NCI-H345 treated with DMSO at 0.1 percent for 48 hours (cell line): ENCODE results near the gene MLX.
"Not testable (repeated sequence)": the region's sequence is repeated elsewhere in the genome, so short reads cannot be mapped to it uniquely, and the experiment has no call there.

Experiments
- DNase-seq: peaks from one replicate; lab custom pipeline; 2025; ENCODE audit not compliant: unreplicated experiment; lab: John Stamatoyannopoulos, UW

Gene MLX

DNA sequence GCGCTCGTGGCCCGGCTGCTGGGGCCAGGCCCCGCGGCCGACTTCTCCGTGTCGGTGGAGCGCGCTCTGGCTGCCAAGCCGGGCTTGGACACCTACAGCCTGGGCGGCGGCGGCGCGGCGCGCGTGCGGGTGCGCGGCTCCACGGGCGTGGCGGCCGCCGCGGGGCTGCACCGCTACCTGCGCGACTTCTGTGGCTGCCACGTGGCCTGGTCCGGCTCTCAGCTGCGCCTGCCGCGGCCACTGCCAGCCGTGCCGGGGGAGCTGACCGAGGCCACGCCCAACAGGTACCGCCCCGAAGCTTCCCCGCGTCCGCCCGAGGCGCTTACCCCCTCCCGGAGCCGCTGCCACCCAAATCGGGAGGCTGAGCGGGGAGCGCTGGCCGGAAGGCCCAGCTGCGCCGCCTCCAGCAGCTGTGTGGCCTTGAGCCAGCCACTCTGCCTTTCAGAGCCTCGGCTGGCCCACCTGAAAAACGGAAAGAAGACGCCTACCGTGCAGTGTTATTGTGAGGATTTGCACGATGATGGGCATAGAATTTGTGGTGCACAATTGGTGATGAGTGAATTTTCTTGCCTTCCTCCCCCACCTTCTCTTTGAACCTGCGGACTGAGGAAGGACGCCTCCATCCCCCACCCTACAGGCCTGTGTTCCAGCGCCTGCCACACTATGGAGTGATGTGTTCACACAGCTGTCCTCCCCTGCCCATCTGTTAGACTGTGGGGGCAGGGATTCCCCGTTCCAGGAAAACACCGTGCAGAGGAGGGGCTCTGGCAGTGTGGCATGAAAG, 30.3 kb upstream of the MLX start:
- peak; percentile 66 for DNase-seq

DNA sequence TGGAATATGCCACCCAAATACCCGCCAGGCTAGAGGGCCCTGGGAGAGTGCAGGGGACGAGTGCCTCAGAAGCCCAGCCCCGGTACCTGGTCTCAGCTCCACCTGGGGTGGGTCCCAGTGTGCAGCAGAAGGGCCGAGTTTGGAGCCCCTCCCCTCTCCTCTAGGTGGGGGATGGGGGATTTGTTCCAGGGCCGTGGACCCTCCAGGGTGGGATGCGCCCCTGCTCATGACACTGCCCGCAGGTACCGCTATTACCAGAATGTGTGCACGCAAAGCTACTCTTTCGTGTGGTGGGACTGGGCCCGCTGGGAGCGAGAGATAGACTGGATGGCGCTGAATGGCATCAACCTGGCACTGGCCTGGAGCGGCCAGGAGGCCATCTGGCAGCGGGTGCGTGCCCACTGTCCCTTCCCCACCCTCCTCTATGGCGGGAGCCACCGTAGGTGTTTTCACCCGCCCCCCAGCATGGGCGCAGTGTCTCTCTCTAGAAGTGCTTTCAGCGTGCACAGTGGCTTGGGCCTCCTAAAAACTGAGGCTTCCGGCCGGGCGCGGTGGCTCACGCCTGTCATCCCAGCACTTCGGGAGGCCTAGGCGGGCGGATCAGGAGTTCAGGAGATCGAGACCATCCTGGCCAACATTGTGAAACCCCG, 29.6 kb upstream of the MLX start:
- DNase-seq, result no peak

DNA sequence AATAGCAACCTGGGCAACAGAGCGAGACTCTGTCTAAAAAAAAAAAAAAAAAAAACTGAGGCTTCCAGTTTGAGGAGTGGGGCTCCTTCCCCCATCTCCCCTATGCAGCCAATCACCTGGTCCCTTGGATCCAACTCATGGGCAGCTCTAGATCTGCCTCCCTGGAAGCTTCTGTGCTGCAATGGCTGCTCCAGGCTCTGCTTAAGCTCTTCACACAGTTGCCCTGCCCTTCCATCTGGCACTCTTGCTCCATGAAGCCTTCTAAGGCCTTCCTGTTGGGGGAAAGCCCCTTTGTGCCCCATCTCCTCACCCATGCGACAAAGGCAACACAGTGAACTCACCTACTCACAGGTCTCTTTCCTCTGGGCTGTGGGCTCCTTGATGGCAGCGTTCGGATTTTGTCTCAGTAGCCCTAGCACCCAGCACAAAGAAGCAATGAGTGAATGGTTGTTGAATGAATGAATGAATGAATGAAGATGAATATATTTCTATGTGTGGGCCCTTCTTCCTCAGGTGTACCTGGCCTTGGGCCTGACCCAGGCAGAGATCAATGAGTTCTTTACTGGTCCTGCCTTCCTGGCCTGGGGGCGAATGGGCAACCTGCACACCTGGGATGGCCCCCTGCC, 29.0 kb upstream of the MLX start:
- no peak for DNase-seq

DNA sequence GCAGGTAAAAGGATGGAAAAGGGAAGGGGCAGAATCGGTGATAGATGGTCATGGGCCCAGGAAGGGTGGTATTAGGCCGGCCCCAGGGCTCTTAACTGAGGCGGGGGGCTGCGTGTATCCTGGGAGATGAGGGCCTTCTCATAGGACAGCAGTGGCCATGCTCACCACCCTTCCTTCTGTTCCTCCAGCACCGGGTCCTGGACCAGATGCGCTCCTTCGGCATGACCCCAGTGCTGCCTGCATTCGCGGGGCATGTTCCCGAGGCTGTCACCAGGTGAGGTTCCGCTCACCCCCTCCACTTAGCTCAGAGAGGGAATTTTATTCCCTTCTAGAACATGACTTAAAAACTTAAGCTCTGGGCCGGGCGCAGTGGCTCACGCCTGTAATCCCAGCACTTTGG, 28.4 kb upstream of the MLX start:
- no peak for DNase-seq

DNA sequence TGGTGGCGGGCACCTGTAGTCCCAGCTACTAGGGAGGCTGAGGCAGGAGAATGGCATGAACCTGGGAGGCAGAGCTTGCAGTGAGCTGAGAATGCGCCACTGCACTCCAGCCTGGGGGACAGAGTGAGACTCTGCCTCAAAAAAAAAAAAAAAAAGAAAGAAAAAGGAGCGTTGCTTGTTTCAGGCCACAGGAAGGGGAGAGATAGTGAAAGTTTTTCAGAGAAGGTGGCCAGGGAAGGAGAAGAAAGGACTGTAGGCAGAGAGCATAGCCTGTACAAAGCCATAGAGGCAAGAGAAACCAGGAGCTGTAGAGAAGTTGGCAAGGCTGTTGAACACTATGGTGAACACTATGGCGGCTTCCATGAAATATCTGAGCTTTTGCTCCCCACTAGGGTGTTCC, 26.3 kb upstream of the MLX start:
- not testable (repeated sequence) for DNase-seq

DNA sequence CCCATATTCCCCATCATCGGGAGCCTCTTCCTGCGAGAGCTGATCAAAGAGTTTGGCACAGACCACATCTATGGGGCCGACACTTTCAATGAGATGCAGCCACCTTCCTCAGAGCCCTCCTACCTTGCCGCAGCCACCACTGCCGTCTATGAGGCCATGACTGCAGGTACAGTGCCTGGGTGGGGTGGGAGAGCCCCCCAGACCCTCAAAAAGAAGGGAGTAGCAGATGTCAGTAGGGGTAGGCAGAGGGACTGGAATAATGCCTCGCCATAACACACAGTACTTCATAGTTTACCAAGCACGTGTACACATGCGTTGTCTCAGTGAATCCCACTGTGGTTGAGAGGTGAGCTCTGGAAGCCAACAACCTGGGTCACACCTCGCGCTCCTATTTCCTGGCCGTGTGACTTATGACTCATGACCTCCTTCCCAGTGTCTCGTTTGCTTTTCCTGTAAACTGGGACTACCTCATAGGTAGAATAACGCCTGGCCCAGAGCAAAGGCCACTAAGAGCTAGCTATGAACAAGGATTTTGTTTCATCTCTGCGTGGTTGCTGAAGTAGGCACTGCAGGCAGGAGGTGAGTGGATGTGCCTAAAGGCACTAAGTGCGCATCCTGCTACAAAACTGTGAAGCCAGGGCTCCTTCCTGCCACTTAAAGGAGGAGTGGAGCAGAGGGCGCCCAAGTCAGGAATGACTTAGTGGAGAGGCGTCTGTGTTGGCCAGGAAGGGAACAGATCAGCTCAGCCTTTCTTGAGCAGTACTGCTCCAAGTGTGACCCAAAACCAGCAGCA, 25.7 kb upstream of the MLX start:
- DNase-seq, result no peak

DNA sequence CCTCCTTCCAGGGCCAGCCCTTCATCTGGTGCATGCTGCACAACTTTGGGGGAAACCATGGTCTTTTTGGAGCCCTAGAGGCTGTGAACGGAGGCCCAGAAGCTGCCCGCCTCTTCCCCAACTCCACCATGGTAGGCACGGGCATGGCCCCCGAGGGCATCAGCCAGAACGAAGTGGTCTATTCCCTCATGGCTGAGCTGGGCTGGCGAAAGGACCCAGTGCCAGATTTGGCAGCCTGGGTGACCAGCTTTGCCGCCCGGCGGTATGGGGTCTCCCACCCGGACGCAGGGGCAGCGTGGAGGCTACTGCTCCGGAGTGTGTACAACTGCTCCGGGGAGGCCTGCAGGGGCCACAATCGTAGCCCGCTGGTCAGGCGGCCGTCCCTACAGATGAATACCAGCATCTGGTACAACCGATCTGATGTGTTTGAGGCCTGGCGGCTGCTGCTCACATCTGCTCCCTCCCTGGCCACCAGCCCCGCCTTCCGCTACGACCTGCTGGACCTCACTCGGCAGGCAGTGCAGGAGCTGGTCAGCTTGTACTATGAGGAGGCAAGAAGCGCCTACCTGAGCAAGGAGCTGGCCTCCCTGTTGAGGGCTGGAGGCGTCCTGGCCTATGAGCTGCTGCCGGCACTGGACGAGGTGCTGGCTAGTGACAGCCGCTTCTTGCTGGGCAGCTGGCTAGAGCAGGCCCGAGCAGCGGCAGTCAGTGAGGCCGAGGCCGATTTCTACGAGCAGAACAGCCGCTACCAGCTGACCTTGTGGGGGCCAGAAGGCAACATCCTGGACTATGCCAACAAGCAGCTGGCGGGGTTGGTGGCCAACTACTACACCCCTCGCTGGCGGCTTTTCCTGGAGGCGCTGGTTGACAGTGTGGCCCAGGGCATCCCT, 23.5 kb upstream of the MLX start:
- DNase-seq, result no peak

DNA sequence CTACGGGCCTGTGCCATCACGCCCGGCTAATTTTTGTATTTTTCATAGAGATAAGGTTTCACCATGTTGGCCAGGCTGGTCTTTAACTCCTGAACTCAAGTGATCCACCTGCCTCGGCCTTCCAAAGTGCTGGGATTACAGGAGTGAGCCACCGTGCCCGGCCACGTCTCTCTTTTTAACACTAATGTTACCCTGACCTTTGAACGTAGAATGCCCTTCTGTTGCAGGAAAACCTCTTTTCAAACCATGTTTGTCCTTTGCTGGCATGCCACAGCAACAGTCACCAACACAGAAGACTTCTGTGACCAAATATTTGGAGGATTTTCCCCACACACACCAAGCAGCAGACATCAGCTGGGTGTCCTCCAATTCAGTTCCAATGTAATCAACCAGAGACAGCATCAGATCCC, 22.0 kb upstream of the MLX start:
- no peak for DNase-seq

DNA sequence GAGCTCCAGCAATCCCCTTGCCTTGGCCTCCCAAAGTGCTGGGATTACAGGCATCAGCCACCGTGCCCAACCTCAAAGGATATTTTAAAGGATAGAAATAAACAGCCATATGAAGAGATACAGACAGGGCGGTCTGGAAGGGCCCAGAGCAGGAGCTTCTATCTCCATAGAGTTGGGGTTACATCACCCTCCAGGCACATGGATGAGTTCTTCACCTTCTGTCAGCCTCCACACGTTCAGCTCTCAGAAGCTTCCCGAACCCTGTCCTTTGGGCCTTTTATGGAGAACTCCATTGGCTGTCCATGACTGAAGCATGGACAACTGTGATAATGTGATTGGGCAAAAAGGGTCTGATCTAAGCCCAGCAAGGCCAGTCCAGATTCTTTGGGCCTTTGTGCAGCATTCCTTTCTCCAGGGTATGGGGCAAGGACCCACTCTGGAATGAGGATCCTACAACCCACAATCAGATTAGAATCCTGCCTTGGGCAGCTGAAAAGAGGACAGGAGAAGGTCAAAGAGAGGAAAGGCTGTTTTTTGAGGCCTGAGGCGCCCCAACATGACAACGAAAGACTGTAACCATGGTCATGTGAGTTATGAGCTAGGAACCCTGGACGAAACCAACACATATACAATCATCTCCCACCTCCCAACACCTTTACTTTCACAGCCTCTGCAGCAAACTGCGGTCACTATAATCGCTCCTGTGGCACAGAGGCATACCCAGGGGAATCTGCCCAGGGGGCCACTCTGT, 21.0 kb upstream of the MLX start:
- not testable (repeated sequence) for DNase-seq

DNA sequence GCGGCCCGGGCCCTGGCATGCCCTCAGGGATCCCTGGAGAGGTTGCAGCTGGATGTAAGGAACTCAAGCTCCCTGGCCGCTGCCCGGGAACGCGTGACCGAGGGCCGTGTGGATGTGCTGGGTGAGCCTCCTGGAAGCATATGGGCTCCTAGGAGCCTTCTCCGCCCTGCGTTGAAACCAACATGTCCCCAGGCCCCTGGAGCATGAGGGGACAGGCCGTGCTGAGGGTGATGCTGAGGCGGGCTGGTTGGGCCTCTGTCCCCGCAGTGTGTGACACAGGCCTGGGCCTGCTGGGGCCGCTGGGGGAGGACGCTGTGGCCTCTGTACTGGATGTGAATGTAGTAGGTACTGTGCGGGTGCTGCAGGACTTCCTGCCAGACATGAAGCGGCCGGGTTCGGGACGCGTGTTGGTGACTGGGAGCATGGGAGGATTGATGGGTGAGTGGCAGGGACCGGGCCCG, 19.9 kb upstream of the MLX start:
- DNase-seq, result no peak

DNA sequence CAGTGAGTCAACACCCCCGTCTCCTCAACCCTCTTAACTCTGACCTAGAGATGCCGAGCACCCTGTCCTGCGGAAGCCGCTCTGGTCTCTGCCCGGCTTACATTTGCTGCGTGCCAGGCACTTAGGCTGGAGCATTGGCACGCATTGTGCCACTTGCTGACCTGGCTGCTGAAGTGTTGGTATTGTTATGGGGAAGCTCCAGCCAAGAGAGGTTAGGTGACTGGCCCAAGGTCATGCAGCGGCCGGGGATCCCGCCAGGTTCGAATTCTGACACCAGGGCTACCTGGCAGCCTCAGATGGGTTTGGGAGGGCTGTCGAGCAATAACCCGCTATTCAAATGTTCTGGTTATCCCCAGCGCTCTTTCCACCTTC, 19.2 kb upstream of the MLX start:
- no peak for DNase-seq

DNA sequence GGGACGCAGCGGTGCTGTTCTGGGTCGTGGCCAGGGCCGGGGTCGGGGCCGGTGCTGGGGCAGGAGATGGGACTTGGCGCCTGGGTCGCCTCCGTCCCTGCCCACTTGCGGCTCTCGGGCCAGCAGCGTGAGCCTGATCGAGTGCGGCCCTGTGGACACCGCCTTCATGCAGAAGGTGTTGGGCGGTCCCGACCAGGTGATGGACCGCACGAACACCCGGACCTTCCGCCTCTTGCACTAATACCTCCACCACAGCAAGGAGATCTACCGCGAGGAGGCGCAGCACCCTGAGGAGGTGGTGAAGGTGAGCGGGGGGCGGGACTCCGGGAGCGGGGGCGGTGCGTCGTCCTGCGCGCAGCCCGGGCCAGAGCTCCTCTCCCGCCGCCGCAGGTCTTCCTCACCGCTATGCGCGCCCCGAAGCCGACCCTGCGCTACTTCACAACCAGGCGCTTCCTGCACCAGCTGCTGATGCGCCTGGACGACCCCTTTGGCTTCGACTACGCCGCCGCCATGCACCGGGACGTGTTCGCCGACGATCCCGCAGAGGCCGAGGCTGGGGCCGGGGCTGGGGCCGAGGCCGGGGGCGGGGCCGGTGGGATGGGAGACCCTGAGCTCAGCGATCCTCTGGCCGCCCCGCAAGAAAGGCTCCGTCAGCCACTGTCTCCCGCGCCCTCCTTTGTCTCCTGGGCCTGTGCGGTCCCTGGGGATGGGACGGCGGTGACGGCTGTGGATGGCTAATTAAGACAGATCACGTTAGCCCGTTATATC, 18.6 kb upstream of the MLX start:
- peak; percentile 71 for DNase-seq

DNA sequence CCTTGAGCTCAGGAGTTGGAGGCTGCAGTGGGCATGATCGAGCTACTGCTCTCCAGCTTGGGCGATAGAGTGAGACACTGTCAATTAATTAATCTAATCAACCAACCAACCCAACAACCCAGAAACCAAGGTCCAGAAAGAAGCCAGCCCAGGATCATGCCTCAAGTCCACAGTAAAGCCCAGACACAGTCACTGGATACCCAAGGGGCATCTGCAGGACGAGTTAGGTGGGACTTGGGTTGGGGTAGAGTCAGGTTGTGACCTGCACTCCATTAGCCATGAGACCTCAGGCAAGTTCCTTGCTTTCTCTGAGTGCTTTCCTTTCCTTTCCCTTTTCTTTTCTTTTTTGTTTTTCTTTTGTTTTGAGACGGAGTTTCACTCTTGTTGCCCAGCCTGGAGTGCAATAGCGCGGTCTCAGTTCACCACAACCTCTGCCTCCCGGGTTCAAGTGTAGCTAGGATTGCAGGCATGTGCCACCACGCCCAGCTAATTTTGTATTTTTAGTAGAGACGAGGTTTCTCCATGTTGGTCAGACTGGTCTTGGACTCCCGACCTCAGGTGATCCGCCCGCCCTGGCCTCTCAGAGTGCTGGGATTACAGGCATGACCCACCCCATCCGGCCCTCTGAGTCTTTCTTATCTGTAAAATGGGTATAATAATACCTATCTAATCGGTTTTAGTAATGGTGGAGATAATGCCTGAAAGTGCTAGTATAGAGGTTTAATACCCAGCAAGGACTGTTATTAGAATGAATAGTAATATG, 17.7 kb upstream of the MLX start:
- no peak for DNase-seq

DNA sequence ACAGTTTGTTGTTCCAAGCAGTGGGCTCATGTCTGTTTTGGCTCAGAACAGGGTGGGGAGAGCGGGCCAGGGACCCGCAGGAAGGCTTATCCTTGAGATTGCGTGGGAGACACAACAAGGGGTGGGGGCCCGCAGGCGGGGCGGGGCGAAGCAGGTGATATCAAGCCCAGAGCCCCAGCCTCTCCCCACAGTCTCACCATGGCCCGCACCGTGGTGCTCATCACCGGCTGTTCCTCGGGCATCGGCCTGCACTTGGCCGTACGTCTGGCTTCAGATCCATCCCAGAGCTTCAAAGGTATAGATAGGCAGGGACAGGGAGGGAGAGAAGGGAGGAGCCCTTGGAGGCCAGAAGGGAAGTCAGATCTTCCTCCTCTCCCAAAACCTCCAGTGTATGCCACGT, 14.2 kb upstream of the MLX start, which contains the start of gene HSD17B1:
Gene HSD17B1, plus strand, starts transcription at position 188 of the 400 bp plus-strand sequence. Its CDS starts 11 bp downstream, at position 199.
- DNase-seq, result not testable (repeated sequence)

DNA sequence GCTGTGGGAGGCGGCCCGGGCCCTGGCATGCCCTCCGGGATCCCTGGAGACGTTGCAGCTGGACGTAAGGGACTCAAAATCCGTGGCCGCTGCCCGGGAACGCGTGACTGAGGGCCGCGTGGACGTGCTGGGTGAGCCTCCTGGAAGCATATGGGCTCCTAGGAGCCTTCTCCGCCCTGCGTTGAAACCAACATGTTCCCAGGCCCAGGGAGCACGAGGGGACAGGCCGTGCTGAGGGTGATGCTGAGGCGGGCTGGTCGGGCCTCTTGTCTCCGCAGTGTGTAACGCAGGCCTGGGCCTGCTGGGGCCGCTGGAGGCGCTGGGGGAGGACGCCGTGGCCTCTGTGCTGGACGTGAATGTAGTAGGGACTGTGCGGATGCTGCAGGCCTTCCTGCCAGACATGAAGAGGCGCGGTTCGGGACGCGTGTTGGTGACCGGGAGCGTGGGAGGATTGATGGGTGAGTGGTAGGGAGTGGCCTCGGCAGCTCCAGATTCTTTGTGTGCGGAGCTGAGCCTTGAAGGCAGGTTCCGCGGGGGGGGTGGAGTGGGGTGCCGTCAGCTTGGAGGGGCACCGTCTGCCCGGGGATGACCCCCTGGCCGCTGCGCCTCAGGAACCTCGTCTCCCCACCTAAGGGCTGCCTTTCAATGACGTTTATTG, 13.6 kb upstream of the MLX start:
- no peak for DNase-seq

DNA sequence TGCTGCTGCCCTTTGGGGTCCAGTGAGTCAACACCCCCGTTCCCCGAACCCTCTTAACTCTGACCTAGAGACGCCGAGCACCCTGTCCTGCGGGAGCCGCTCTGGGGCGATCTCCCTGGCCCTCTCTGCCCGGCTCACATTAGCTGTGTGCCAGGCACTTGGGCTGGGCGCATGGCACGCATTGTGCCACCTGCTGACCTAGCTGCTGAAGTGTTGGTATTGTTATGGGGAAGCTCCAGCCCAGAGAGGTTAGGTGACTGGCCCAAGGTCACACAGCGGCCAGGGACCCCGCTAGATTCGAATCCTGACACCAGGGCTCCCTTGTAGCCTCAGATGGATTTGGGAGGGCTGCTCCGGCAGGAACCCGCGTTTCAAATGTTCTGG, 13.0 kb upstream of the MLX start:
- no peak for DNase-seq

DNA sequence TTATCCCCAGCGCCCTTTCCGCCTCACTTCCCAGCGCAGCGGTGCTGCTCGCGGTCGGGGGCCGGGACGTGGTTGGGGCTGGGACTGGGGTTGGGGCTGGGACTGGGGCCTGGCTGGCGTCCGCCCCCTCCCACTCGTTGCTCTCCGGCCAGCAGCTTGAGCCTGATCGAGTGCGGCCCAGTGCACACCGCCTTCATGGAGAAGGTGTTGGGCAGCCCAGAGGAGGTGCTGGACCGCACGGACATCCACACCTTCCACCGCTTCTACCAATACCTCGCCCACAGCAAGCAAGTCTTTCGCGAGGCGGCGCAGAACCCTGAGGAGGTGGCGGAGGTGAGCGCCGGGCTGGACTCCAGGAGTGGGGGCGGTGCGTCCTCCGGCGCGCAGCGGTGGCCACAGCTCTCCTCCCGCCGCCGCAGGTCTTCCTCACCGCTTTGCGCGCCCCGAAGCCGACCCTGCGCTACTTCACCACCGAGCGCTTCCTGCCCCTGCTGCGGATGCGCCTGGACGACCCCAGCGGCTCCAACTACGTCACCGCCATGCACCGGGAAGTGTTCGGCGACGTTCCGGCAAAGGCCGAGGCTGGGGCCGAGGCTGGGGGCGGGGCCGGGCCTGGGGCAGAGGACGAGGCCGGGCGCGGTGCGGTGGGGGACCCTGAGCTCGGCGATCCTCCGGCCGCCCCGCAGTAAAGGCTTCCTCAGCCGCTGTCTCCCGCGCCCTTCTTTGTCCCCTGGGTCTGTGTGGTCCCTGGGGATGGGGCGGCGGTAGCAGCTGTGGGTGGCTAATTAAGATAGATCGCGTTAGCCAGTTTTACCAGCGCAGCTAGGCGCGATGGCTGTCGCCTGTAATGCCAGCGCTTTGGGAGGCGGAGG, 12.4 kb upstream of the MLX start:
- DNase-seq, result peak; percentile 44
